Measurements from ENCODE around the gene SPINK2. TPM values are rescaled to one million over a fixed set of nuclear protein-coding genes. Genes with fewer than 3 reads are reported as not detected.

SPINK2 gene
- total and polyA plus RNA-seq, 2 of the 13 experiments (the other 11 are each of a cell fraction or from before 2014, with no cell fraction given) = not detected

- TF ChIP-seq RERE (CRISPR knock-in tag; IDR thresholded peaks at IDR 0.05; ENCODE audit: low read depth) = no peak
- TF ChIP-seq TFAP4 (IDR thresholded peaks at IDR 0.05; ENCODE audit: borderline replicate concordance, low read depth) = no peak
- TF ChIP-seq SOX5 (CRISPR knock-in tag; IDR thresholded peaks at IDR 0.05; ENCODE audit: borderline replicate concordance) = no peak
- TF ChIP-seq NAIF1 (CRISPR knock-in tag; IDR thresholded peaks at IDR 0.05; ENCODE audit: borderline replicate concordance) = no peak
- no peak for TF ChIP-seq ZNF768 (CRISPR knock-in tag; IDR thresholded peaks at IDR 0.05)
Observed at GRCh38 chr4:56796211-56796610, 25.3 kb downstream of the SPINK2 start (continued).

- H2AFZ ChIP-seq (ENCODE audit: low read length) = no peak overlapping the region
- H3K27ac ChIP-seq (ENCODE audit: extremely low read length, insufficient read depth, low read length) = no peak overlapping the region
- H4K20me1 ChIP-seq (ENCODE audit: insufficient read depth, low read length) = no peaks in the 10 kb centered on the region
- no peak overlapping the region for H3K9ac ChIP-seq (ENCODE audit: insufficient read depth, low read depth, low read length)
- no peaks in the 10 kb centered on the region for H3K36me3 ChIP-seq (replicated peaks in 1 of 2; ENCODE audit: control insufficient read depth in 1 of 2, insufficient read depth in 2 of 2, low read length in 2 of 2)
- no peaks in the 10 kb centered on the region for H3K79me2 ChIP-seq (ENCODE audit: insufficient read depth, low read length)
- intact Hi-C loops (cut with micrococcal nuclease; ENCODE audit: unreplicated experiment) = no loop called here
- CTCF ChIA-PET (ENCODE audit: low intra/inter-chr PET ratio, low total read pairs) = no interaction called here
- no peak for TF ChIP-seq SRSF1 (optimal IDR thresholded peaks at IDR 0.05; ENCODE audit: low read depth, low read length)
- TF ChIP-seq ZNF629 (CRISPR knock-in tag; conservative IDR thresholded peaks at IDR 0.05) = no peak
- no peak for TF ChIP-seq CERS6 (CRISPR knock-in tag; IDR thresholded peaks at IDR 0.05)
- TF ChIP-seq ZNF441 (CRISPR knock-in tag; IDR thresholded peaks at IDR 0.05; ENCODE audit: borderline replicate concordance) = no peak
- no peak for TF ChIP-seq AHR (CRISPR knock-in tag; IDR thresholded peaks at IDR 0.05)
- no peak for TF ChIP-seq PBX2 (CRISPR knock-in tag; IDR thresholded peaks at IDR 0.05)
- no peak for TF ChIP-seq NCOA5 (CRISPR knock-in tag; IDR thresholded peaks at IDR 0.05)
- no peak for TF ChIP-seq SCMH1 (CRISPR knock-in tag; IDR thresholded peaks at IDR 0.05; ENCODE audit: borderline replicate concordance)
- no peaks in the 10 kb centered on the region for H3K9me3 ChIP-seq (ENCODE audit: low read length)
- no peak overlapping the region for H3K4me3 ChIP-seq (replicated peaks in 1 of 3; ENCODE audit: insufficient read depth in 1 of 3, low read depth in 2 of 3, low read length in 3 of 3)
- peaks cover 0 to 5% of the 10 kb centered on the region in 2 experiments; a peak in 2 of 5 replicates for H3K27me3 ChIP-seq (ENCODE audit: control insufficient read depth in 1 of 2, insufficient read depth in 2 of 2, low read length in 2 of 2)
- DNase-seq (ENCODE audit: low spot score) (no peak), ATAC-seq (no peak), FAIRE-seq (no peak)
- 44% methylated on average over 4 of the region's 4 CpGs for WGBS (ENCODE audit: low lambda C conversion rate)
- no TSS peak for BruUV-seq (replicated peaks)
- H3K4me1 ChIP-seq (ENCODE audit: insufficient read depth, low read length) = no peaks in the 10 kb centered on the region
- POLR2A ChIA-PET = no interaction called here
- no peak overlapping the region for H3K4me2 ChIP-seq (ENCODE audit: low read depth, low read length)
- in situ Hi-C loops (cut with HindIII; ENCODE audit: extremely low pct_ligation_motif_present, low pct_unique_long_range_greater_than_20kb) = no loop called here
Observed at GRCh38 chr4:56791316-56791715, 30.2 kb downstream of the SPINK2 start.
